Neuron (in vitro differentiated cells): Measurements from ENCODE around the gene CCDC43.

ENCODE experiments used
- H2AFZ ChIP-seq: one replicate; pipeline ENCODE4 v1.6.1; 2013; ENCODE audit warnings: low read depth, mild to moderate bottlenecking, inconsistent platforms, low read length, moderate library complexity
- H3K27me3 ChIP-seq: one replicate; pipeline ENCODE4 v1.6.1; 2013; ENCODE audit warnings: low read length; ENCODE audit not compliant: insufficient read depth
- H3K36me3 ChIP-seq: one replicate; pipeline ENCODE4 v1.6.1; 2013; ENCODE audit warnings: low read length; ENCODE audit not compliant: insufficient read depth
- H3K4me1 ChIP-seq: one replicate; pipeline ENCODE4 v1.6.1; 2013; ENCODE audit warnings: low read length; ENCODE audit not compliant: insufficient read depth
- H3K4me3 ChIP-seq: 2 replicates; pipeline ENCODE4 v1.5.1; 2013; ENCODE audit warnings: mild to moderate bottlenecking, low read length, moderate library complexity
- H3K9me3 ChIP-seq: one replicate; pipeline ENCODE4 v1.6.1; 2013; ENCODE audit warnings: low read length

CCDC43 gene

DNA sequence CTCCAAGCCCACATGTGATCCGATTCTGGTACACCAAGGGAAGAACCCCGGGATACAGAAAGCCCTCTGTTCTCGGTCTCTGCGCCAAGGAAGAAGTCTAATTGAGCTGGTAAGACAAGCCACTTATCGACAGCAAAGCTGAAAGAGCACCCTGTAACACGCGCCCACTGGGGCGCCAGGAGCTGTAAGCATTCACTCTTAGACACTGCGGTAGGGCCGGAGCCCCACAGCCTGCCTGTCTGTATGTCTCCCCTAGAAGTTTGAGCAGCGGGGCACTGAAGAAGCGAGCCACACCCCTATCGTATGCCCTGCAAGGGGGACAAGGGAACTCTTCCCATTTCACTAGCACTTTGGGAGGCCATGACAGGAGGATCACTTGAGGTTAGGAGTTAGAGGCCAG, 60.3 kb downstream of the CCDC43 start:
- Histone ChIP-seq H3K4me1 (peaks cover 11% of the 10 kb centered on the region), H3K9me3 (no peaks in the 10 kb centered on the region), H3K36me3 (no peaks in the 10 kb centered on the region), H3K4me3 (no peak overlapping the region), H3K27me3 (no peaks in the 10 kb centered on the region), H2AFZ (no peak overlapping the region)

DNA sequence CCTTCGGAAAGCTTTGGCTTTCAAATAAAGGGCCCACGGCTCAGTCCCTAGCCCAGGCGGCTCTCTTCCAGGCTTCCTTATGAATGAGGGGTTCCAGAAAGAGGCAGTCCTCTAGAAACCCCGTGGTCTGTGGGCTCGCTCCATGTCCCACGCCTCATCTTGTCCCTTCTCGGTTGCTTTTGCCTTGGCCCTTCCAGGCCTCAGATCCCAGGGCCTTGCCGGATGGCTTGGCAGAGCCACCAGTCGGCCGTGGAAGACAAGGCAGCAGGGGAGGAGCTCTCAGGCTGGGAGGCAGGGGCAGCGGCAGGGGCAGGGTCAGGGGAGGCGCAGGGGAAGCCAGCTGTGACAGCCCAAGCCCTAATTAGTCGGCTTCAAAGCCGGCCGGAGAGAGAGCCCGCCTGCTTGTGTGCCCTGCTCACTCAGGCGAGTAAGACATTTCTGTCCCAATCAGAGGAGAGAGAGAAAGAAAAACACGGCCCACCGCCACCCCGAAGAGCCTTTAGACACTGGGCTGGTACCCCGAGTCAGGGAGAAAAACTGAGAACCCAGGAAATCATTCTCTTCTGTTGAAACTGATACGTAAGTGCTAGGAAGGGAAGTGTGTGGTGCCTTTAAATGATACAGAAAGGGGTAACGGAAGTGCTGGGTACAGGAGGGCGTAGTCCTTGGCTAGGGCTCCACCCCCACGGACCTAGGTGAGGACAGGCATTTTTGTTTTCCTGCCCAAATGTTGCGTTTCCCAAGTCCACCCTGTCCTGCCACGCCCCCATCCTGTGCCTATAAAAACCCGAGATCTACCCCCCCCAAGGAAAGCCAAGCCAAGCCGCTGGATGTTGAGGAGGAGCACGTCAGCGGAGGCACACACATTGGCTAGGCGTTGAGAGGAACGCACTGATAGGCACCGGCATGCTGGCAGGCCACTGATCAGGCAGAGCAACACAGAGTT, 61.1 kb downstream of the CCDC43 start:
- peak overlapping the region; percentile 6 for H3K4me3 ChIP-seq
- H3K4me1 ChIP-seq = peaks cover 11% of the 10 kb centered on the region
- peak overlapping the region; percentile 74 for H2AFZ ChIP-seq
- H3K9me3 ChIP-seq = no peaks in the 10 kb centered on the region
- no peaks in the 10 kb centered on the region for H3K27me3 ChIP-seq
- no peaks in the 10 kb centered on the region for H3K36me3 ChIP-seq

DNA sequence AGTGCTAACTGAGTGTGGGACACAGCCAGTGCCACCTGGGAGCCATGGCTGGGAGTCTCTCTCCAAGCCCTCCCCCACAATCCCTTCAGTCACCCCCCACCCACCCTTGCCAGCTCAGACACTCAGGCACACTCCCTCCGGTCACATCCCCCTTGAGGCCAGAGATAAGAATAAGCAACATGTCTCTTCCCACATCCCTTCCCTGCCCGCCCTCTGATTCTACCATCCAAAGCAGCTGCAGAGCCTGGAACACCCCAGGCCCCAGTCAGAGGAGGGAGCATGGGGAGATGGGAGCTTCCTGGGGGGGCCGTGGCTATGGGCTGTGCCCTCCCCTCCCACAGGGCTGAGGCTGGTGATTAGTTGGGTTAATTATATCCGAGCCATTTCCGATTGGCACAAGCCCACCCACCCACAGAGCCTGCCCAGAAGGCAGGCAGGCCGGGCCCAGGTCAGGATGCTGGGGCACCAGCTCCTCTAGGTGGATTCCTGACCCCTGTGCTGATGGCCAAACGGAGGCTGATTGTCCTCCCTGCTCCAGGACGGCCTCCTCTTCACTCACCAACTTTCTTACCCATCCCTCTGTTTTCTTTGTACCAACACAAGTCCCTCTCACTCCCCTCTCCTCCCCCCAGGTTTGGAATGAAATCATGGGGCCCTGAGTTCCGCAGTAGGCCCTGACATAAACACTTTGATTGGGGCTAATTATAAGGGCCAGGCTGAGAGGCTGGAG, 61.9 kb downstream of the CCDC43 start:
- peaks cover 11% of the 10 kb centered on the region for H3K4me1 ChIP-seq
- H3K9me3 ChIP-seq = no peaks in the 10 kb centered on the region
- H3K36me3 ChIP-seq = no peaks in the 10 kb centered on the region
- H3K27me3 ChIP-seq = no peaks in the 10 kb centered on the region
- peak overlapping the region; percentile 6 for H3K4me3 ChIP-seq
- peak overlapping the region; percentile 74 for H2AFZ ChIP-seq
